Fibroblast of skin of left quadriceps (primary cell): ENCODE measurements around the gene ARFRP1.
"Not testable (repeated sequence)": the region's sequence is repeated elsewhere in the genome, so short reads cannot be mapped to it uniquely, and the experiment has no call there.

Experiments used
- DNase-seq, 2 experiments: peaks; one replicate each; pipeline ENCODE4 v3.0.0-alpha.2; 2013; ENCODE audit warnings: low read depth in 2 of 2

Gene ARFRP1

DNA sequence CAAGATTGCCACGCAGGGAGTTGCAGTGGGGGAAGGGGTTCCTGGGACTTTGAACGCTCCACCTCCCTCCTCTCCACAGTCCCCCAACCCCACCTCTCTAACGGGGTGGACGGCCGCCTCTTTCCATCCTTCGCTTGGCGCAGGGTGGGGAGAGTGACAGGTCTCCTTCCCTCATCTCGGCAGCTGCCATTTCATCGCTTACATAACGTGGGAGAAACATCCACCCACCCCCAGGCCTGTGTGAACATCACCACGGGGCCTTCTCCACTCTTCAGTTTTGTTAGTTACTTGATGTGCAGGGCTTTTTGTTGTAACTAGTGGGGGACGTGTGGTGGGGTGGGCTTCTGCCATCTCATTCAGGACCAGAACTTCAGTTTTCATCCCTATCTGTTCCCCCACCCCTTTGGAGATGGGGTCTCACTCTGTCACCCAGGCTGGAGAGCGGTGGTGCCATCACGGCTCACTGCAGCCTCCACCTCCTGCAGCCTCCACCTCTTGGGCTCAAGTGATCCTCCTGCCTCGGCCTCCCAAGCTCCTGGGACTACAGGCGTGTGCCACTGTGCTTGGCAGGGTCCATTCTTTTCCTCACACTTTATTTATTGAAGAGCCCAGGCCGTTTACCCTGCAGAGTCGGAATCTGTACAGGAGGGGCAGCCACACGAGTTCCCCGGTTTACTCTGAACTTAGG lies 32.0 kb downstream of the ARFRP1 start:
- no peak for DNase-seq

DNA sequence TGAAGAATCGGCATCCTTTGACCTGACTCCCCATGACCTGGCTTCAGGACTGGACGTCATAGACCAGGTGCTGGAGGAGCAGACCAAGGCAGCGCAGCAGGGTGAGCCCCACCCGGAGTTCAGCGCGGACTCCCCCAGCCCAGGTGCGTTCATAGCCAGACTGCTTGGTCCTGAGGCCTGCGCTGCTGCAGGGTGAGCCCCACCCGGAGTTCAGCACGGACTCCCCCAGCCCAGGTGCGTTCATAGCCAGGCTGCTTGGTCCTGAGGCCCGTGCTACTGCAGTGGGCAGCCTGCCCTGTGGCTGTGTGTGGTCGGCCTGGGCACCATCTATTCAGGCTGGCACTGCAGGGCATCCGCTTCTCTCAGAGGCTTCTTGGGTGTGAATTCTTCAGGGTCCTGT lies 33.8 kb downstream of the ARFRP1 start:
- no peak for DNase-seq

DNA sequence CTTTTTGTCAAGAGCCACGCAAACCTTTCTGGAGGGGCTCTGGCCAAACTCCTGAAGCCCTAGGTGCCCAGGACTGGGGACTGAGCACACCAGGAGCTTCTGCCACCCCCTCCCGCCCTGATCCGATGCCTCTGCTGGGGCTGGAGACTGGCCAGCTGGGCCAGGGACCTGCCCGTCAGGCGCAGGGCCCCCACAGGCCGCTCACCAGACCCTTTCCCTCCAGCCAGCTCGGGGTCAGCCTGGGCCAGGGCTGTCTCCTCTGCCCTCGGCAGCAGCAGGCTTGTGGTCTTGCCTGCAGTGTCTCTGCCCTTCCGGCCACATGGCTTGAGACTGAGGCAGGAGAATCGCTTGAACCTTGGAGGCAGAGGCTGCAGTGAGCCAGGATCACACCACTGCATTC lies 35.1 kb downstream of the ARFRP1 start:
- no peak for DNase-seq

DNA sequence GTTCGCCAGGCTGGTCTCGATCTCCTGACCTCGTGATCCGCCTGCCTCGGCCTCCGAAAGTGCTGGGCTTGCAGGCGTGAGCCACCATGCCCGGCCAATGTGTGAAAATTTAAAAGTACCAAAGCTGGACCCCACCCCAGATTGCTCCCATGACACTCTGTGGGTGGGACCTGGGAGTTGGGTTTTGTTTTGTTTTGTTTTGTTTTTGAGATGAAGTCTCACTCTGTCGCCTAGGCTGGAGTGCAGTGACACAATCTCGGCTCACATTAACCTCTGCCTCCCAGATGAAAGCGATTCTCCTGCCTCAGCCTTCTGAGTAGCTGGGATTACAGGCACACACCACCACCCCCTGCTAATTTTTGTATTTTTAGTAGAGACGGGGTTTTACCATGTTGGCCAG lies 36.1 kb downstream of the ARFRP1 start:
- not testable (repeated sequence) for DNase-seq

DNA sequence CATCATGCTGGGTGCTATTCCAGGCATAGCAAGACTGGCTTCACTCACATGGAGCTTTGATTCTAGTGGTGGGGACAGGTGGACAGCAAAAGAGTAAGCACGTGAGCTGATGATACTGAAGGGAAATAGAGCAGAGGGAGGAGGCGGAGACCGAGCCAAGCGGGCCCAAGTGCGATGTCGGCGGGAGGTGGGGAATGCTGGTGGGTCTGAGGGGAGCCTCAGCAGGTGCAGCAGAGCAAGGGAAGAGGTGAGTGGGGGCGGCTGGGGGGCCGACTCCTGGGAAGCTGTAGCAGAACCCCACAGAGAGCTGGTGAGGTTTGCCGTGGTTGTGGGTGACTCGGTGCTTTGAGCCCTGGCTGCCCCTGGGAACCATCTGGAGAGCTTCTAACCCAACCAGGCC lies 39.4 kb downstream of the ARFRP1 start:
- no peak for DNase-seq

DNA sequence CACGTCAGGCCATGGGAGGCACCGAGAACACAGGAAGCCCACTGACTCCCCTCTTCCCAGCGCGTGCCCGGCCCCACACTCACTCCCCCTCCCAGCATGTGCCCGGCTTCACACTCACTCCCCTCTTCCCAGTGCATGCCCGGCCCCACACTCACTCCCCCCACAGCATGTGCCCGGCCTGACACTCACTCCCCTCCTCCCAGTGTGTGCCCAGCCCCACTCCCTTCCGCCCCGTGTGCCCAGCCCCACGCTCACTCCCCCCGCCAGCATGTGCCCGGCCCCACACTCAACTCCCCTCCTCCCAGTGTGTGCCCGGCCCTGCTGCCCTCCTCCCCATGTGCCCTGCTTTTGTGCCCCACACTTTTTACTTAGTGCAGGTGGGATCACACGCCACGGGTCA lies 39.9 kb downstream of the ARFRP1 start:
- DNase-seq, result no peak

DNA sequence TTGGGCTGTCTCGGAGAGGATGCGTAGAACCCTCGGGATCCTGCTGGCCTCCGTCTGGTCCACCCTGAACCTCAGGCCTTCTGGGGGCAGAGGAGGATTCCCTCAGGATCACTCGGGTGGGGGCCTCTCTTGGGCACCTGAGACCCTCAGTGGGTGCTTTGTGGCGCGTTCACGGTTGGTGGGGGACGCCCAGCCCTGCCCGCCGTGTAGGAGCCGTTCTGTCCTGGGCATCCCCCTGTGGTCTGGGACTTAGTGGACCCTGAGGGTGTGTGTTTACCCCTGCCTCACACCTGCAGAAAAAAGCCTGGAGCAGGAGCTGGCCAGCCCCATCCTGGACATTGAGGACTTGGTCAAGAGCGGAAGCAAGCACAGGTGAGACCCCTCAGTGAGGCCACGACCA lies 42.1 kb downstream of the ARFRP1 start:
- no peak for DNase-seq

DNA sequence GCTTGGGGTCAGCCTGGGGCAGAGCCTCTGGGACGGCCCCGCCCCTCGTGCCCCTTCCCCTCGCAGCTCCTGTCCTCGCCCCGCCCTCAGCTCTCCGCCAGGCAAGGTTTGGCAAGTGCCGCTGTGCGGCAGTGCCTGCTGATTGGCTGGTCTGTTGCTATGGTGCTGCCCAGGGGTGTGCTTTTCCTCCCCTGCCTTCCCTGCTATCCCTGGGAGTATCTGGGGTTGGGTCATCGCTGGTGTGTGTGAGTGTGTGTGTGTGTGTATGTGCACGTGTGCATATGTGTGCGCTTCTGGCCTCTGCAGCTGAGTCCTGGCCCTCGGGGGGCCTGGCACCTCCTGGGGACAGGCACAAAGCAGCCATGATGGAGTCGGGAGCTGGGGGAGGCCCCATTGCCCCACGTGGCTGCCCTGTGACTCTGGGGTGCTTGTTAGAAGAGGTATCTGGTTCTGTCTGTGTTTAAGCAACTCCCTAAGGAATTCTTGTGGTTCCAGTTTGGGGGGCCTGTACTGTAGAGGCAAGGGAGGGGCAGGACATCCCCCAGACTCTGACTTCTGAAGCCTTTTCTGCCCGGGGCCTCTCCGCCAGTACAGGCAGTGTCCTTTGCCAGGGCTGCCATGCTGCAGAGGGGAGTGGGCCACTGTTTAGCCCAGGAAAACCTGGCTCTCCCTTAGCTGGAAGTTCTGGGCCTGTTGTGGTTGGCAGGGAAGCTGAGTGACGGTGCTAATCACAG lies 42.7 kb downstream of the ARFRP1 start:
- DNase-seq, result no peak

DNA sequence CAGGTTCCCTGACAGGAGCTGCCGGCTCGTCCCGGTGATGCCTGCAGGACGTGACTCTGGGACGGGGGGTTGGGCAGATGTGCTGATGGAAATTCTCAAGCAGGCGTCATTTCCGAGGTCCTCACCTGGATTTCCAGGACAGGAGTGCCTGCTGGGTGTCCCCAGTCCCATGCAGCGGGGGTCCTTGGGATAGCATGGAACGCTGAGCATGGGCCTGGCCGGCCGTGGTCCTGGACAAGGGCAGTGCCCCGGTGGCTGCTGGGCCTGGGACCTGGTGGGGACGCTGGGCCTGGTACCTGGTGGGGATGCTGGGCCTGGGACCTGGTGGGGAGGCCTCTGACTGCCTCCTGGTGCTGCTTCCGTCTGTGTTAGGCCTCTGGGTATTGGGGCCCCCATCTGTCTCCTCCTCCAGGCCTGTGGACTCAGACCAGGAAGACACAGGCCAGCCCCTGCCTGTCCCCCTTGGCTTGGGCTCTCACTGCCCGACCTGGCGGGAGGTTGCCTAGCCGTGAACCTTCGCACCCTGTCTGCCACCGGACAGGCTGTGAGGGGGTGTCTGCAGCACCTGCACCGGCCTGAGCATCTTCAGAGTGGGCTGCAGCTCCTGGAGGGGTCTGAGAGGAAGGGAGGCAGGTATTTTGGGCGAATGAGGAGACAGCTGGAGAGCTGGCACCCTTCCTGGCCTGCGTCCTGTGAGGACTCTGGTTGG lies 43.5 kb downstream of the ARFRP1 start:
- DNase-seq, result no peak

DNA sequence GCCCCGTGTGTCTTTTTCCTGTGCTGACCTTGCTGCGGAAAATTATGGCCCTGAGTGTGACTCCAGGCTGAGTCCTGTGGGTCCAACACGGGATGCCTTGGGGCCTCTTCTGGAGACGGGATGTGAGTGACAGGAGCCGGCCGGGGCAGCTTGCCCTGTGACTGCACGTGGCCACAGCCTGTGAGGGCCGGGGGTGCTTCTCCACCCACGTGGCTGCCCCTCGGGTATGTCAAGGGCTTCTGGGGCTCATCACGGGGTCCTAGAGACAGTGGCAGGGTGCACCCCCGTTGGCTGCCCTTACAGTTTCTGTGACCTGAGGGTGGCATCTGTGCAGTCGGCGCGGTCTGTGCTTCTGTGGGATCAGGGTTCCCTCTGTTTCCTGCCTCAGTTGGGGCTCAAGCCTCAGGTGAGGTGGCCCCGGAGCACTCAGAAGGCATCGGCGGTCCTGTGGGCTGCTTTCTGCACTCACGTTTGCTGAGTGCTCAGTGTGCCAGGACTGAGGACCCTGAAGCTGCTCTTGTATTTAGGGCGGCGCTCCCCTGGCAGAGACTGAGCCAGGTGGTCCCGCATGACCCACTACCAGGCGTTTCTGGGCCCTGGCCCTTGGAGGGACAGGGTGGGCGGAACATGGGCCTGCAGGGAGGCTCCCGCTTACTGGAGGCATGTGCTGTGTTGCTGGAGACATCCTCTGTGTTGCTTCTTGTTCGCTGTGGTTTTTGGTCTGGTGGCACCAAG lies 44.3 kb downstream of the ARFRP1 start:
- DNase-seq, result no peak

DNA sequence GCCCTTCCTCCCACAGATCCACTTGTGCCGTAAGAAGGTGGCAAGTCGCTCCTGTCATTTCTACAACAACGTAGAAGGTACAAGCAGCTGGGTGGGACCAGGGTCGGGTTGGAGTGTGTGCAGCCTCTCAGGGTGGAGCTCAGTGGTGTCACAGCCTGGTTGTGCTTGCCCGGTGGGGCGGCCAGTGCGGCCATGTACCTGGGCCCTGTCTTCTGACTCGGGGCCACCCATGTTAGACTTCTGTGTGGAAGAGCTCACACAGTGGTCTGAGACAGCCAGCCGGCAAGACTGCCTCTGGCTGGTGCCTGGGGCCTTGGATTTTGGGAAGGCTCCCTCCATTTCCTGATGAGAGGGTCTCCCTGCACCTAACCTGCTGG lies 45.0 kb downstream of the ARFRP1 start:
- no peak for DNase-seq

DNA sequence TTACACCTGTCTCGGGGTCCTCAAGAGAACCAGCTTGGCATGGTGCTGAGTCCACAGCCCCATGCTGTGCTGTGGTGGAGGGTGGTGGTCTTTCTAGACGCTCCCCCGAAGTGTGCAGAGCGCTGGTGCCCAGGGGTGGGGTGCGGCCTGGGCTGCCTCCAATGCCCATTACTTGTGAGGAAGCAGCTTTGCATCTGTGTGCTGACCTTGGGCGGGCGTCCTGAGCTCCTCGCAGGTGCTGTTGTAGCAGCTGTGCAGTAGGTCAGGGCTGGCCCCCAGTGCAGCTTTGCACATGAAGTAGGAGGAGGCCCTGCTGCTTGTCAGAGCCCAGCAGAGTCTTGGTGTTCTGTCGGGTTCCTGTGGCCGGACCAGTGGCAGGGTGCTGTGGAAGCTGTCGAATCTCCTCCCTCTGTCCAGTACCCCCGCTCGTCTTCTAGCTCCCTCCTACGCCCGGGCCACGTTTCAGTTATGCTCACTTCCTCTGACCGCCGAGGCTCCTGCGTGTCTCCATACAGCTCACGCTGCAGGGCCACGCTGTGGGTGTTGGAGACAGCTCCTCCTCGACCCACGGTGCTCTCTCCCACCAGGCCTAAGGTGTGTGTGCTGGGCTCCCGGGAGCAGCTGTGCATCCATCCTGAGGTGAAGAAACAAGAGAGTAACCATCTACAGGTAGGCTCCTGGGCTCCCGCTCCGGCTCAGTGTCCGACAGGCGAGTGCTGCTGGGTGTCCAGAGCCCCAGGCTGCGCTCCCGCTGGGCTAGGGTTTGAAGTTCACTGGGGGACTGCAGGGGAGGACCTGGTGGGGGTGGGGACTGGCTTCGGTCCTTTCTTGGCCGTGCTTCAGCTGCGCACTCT lies 45.6 kb downstream of the ARFRP1 start:
- no peak for DNase-seq

DNA sequence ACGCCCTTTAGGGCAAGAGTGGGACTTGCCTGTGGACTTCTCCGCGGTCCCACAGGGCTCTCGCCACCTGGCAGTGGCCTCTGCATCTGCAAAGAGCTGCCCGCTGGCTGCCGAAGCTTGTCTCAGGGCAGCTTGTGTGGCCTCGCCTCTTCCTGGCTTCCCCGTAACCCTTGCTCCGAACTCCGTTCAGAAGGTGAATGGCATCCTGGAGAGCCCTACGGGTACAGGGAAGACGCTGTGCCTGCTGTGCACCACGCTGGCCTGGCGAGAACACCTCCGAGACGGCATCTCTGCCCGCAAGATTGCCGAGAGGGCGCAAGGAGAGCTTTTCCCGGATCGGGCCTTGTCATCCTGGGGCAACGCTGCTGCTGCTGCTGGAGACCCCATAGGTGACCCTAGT lies 46.7 kb downstream of the ARFRP1 start:
- DNase-seq, result no peak

DNA sequence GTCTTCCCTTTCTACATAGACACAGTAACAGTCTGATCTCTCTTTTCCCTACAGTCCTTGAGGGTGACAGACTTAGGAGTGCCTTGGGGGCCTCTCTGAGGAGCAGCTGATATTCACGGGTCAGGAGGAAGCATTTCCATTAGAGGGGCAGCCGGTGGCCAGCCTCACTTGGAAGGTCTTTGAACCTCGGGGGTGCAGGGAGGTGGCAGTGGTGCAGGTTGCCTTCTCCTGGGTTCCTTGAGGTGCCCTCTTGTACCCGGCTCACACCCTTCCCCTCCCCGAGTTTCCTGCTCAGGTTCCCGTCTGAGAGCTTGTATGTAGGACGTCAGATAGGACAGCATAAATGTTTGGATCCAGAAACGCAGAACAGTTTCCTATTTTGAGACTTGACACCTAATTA lies 47.2 kb downstream of the ARFRP1 start:
- DNase-seq, result no peak

DNA sequence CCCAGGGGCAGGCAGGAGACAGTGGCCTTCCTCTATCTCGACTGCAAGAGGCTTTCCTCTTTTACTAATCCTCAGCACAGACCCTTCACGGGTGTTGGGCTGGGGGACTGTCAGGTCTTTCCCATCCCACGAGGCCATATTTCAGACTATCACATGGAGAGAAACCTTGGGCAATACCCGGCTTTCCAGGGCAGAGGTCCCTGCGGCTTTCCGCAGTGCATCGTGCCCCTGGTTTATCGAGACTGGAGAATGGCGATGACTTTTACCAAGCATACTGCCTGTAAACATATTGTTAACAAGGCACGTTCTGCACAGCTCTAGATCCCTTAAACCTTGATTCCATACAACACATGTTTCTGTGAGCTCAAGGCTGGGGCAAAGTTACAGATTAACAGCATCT lies 47.6 kb downstream of the ARFRP1 start:
- not testable (repeated sequence) for DNase-seq

DNA sequence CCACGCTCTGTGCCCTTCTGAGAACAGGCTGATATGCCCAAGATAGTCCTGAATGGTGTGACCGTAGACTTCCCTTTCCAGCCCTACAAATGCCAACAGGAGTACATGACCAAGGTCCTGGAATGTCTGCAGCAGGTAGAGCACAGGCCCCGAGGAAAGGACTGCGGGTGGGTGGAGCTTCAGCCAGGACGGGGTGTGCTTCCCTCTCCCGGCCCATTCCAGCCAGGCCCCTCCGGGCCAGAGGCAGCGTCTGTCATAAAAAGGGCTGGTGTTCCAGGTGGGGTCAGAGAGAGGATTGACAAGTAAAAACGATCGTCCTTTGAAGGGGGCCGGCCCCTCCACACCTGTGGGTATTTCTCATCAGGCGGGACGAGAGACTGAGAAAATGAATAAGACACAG lies 48.4 kb downstream of the ARFRP1 start:
- DNase-seq, result no peak

DNA sequence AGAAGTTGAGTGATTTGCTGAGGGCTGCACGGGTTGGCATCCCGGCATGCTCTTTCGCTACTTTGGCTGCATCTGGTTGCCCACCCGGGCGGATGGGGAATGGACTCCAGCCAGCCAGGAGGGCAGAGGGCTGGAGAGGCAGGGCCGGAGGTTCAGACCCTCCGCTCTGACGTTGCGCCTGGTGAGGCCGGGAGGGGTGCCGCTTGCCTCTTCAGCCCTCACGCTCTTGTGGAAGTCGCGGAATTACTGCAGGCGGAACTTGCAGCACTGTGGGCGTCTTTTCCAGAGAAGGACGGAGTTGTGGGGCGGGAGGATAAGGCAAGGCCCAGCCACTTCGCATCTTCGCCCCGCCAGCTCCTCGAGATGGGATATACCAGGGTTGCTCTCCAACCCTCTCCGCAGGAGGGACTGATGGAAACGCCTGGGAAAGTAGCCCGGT lies 49.0 kb downstream of the ARFRP1 start:
- no peak for DNase-seq

DNA sequence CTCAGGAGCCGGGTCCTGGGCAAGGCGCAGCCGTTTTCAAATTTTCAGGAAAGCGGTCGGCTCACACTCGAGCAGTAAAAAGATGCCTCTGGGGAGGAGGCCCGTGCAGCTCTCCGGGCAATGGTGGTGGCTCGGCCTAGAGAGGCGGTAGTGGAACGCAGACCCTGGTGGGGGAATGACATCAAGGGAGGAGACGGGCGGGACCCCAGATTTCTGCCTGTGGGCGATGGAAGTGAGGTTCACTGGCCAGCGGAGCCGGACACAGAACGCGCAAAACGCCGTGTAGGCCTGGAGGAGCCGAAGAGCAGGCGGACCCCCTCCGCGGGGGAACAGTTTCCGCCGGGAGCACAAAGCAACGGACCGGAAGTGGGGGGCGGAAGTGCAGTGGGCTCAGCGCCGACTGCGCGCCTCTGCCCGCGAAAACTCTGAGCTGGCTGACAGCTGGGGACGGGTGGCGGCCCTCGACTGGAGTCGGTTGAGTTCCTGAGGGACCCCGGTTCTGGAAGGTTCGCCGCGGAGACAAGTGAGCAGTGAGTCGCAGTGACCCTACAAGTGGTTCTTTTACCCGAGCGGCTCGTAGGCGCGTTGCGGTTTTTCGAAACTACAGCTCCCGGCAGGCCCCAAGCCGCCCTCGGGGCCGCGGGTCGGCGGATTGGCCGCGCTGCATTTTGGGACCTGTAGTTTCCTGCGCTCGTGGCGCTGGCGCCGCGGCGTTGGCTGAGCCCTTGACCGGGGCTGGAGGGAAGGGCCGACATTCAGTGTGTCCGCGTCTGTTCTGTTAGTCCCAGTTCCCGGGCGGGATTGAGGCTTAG lies 49.6 kb downstream of the ARFRP1 start, which contains the start of gene RTEL1:
Gene RTEL1, plus strand, starts transcription at position 376 of the 812 bp plus-strand sequence. CDS start 1,091 bp downstream, outside the sequence.
- DNase-seq, result peak; percentile 77 to 82

DNA sequence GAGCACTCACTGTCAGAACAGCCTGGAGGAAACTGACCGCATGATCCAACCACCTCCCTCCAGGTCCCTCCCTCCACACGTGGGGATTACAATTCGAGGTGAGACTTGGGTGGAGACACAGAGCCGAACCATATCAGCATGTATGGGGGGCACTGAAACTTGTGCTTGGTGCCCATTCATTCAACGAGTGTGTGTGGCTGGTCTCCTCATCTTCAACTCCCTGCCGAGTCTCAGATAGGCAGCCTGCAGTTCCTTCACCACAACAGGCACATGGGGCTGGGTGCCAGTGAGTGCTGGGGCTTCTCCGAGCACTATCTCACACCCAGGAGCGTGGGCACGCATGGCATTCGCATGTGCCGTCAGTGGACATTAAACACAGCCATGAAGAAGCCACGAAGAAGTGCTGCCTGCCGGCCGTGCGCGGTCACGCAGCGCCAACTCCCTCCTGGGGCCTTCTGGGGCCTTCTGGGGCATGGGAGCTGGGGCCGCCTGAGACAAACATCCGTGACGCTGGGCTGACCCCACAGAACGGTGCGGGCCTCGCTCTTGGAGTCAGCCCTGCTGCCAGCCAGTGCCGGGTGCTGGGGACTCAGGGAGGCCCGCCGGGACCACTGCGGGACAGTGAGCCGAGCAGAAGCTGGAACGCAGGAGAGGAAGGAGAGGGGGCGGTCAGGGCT lies 50.4 kb downstream of the ARFRP1 start:
- no peak for DNase-seq

DNA sequence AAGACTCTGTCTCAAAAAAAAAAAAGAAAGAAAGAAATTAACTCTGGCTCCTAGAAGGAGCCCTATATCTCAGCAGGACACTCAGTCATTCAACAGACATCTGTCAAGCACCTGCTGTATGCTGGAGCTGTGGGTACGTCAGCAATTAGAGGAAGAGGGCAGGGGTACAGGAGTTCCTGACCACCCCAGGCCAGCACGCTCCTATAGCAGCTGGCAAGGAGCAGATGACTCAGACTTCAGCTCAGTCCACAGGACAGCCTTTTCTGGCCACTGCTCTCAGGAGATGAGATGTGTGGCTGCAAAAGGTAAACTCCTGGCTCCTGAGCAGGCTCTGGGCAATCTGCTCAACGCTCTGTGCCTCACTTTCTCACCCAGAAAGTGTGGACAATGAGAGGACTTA lies 51.3 kb downstream of the ARFRP1 start:
- DNase-seq, result no peak
